Activated CD4-positive, alpha-beta T cell treated with anti-CD3 and anti-CD28 coated beads for 48 hours (primary cell): Measurements from ENCODE around the gene FCN3.
A peak's percentile ranks its signal among the peaks of the same experiment; 100 is the strongest.
"Not testable (repeated sequence)": the region's sequence is repeated elsewhere in the genome, so short reads cannot be mapped to it uniquely, and the experiment has no call there.

Experiments used
- DNase-seq: peaks from one replicate; pipeline ENCODE4 v3.0.0-alpha.2; 2020

FCN3 gene

GRCh38 chr1:27374362-27375086 lies at the start of gene FCN3:
Gene FCN3 (minus strand): TSS chr1:27374824. CDS start chr1:27374818, 6 bp downstream.
- no peak for DNase-seq

- no peak for DNase-seq
Measured at GRCh38 chr1:27423709-27424108, 49.1 kb upstream of the FCN3 start.

- DNase-seq, result peak; percentile 79
Measured at GRCh38 chr1:27418326-27419185, 43.9 kb upstream of the FCN3 start.

- no peak for DNase-seq
Measured at GRCh38 chr1:27417713-27418112, 43.1 kb upstream of the FCN3 start.

- peak; percentile 67 for DNase-seq
Measured at GRCh38 chr1:27416387-27417111, 41.9 kb upstream of the FCN3 start.

- DNase-seq, result no peak
Measured at GRCh38 chr1:27414091-27414490, 39.5 kb upstream of the FCN3 start.

GRCh38 chr1:27413004-27413403 lies 38.4 kb upstream of the FCN3 start:
- no peak for DNase-seq

- no peak for DNase-seq
Measured at GRCh38 chr1:27412502-27412901, 37.9 kb upstream of the FCN3 start.

- no peak for DNase-seq
Measured at GRCh38 chr1:27410709-27411108, 36.1 kb upstream of the FCN3 start.

- DNase-seq, result no peak
Measured at GRCh38 chr1:27409669-27410068, 35.0 kb upstream of the FCN3 start.

- no peak for DNase-seq
Measured at GRCh38 chr1:27408151-27408550, 33.5 kb upstream of the FCN3 start.

- not testable (repeated sequence) for DNase-seq
Measured at GRCh38 chr1:27406791-27407190, 32.2 kb upstream of the FCN3 start.

- DNase-seq, result no peak
Measured at GRCh38 chr1:27406362-27406680, 31.7 kb upstream of the FCN3 start.

- not testable (repeated sequence) for DNase-seq
Measured at GRCh38 chr1:27405598-27406361, 31.2 kb upstream of the FCN3 start.

GRCh38 chr1:27405074-27405473 lies 30.4 kb upstream of the FCN3 start:
- DNase-seq, result no peak

- no peak for DNase-seq
Measured at GRCh38 chr1:27403931-27404330, 29.3 kb upstream of the FCN3 start.

- DNase-seq, result peak; percentile 49
Measured at GRCh38 chr1:27403065-27403726, 28.6 kb upstream of the FCN3 start.

GRCh38 chr1:27402349-27402754 lies 27.7 kb upstream of the FCN3 start:
- DNase-seq, result peak; percentile 35

- no peak for DNase-seq
Measured at GRCh38 chr1:27400963-27401341, 26.3 kb upstream of the FCN3 start.

GRCh38 chr1:27400082-27400962 lies 25.7 kb upstream of the FCN3 start:
- no peak for DNase-seq
